HG02970 (cell line): ENCODE data around the gene RTP5.

ENCODE experiments used
- ATAC-seq: cut with Tn5 transposase; IDR thresholded peaks from one replicate; pipeline ENCODE4 v1.9.1; 2021; ENCODE audit warnings: mild to moderate bottlenecking, moderate library complexity, moderate number of reproducible peaks; ENCODE audit not compliant: unreplicated experiment, low FRiP score

The RTP5 gene

GRCh38 chr2:241857041-241857541 is 12.4 kb upstream of the RTP5 start:
- no peak for ATAC-seq

GRCh38 chr2:241857572-241858121 is 11.9 kb upstream of the RTP5 start:
- no peak for ATAC-seq

DNA sequence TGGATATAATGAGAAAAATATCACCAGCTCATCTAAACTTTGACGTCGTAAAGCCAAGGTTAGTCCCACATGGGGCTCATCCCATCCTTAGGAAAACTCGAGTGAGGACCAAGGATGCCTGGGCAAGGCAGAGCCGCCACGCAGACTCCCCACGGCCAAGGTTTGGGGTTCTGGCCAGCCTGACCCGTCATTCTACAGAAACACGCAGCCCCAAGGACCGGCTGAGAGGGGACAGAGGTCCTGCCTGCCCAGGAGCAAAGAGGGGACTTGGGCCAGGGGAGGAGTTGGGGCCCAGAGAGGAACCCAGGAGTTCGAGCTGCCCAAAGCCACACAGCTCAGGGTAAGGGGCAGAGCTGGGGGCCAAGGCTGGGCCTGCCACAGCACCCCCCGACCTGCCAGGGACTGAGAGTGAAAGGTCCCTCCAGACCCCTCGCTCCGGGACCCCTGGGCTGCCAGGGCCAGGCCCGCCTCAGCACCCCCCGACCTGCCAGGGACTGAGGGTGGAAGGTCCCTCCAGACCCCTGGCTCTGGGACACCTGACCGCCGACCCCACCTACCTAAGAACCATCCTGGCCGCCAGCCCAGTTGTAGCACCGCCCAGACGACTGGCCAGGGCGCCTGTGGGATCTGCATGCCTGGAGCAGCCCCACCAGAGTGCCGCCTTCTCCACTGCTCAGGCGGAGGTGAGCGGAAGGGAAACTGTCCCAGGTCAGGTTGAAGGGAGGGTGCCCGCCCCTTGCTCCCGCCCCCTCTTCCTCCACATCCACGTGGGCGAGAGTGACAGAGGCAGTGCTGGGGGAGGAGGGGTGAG is 11.1 kb upstream of the RTP5 start, which contains the start of gene PDCD1:
Gene PDCD1, minus strand, starts transcription at position 689 of the 811 bp plus-strand sequence. Its CDS starts 56 bp downstream, at position 633.
- no peak for ATAC-seq

GRCh38 chr2:241859017-241859435 is 10.5 kb upstream of the RTP5 start:
- ATAC-seq = no peak

GRCh38 chr2:241859436-241860183 is 9.9 kb upstream of the RTP5 start:
- no peak for ATAC-seq

GRCh38 chr2:241860184-241861078 is 9.1 kb upstream of the RTP5 start:
- ATAC-seq = no peak

DNA sequence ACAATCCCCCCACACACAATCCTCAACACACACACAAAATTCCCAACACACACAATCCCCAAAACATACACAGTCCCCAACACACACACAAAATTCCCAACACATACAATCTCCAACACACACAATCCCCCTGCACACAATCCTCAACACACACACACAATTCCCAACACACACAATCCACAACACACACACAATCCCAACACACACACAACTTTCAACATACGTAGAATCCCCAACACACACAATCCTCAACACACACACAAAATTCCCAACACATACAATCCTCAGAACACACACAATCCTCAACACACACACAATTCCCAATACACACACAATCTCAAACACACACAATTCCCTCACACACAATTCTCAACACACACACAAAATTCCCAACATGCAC is 8.3 kb upstream of the RTP5 start:
- no peak for ATAC-seq

DNA sequence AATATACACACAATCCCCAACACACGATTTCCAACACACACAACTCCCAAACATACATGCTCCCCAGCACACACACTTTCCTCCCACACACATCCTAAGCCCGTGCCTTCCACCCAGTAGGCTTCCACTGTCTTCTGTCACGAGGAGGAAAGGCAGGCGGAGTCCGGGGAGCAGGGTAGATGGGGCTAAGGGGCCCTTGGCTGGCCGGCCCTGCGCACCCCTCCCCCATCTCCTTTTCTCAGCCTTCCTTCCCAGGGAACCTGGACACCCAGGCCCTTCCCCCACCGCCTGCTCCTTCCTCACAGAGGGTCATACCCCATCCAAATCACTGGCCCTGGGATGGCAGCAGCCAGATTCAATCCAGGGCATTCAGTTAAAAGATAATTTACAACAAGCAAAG is 7.4 kb upstream of the RTP5 start:
- ATAC-seq = no peak

DNA sequence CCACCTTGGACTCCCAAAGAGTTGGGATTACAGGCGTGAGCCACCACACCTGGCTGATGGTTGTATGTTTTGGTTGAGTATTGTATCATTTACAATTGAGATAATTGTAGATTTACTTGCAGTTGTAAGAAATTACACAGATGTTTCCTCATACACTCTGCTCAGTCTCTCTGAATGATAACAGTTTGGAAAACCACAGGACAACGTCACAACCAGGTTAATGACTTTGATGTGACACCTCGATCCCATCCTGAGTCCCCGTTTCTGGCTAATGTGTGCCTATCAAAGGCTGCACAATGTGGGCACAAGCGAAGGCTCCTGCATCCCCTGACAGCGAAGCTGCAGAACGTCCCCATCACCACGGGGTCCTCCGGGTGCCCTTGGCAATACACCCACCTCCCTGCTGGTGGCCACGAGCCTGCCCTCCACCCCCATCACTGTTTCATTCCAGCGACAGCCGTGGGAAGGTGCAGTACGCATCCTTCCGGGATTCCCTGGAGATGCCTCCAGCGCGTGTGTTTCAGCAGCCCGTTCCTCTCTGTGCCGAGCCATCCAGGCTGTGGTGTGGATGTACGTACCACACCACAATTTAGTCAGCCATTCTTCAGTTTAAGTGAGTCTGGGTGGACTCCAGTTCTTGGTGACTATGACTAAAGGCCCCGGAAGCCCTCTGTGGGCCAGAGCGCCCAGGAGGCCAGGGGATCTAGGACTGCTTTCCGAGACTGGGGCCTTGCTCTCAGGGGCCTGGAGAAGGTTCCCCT is 6.6 kb upstream of the RTP5 start:
- no peak for ATAC-seq

DNA sequence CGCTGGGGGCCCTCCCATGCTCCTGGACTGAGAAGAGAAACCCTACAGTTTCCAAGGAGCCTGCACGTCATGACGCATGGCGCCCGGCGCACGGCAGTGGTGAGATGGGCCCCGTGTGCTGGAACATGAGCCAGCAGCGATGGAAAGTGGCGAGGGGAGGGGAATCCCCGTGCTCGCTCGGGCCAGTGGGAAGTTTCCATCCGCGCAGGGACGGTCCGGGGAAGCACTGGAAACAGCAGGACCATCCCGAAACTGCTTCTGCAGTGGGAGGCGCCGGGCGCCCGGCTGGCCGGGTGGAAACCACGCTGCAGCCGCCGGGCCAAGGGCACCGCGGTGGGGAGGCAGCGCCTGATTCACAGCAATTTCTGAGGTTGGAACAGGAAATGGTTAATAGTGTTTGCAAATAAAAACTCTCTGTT is 6.0 kb upstream of the RTP5 start:
- ATAC-seq = no peak

DNA sequence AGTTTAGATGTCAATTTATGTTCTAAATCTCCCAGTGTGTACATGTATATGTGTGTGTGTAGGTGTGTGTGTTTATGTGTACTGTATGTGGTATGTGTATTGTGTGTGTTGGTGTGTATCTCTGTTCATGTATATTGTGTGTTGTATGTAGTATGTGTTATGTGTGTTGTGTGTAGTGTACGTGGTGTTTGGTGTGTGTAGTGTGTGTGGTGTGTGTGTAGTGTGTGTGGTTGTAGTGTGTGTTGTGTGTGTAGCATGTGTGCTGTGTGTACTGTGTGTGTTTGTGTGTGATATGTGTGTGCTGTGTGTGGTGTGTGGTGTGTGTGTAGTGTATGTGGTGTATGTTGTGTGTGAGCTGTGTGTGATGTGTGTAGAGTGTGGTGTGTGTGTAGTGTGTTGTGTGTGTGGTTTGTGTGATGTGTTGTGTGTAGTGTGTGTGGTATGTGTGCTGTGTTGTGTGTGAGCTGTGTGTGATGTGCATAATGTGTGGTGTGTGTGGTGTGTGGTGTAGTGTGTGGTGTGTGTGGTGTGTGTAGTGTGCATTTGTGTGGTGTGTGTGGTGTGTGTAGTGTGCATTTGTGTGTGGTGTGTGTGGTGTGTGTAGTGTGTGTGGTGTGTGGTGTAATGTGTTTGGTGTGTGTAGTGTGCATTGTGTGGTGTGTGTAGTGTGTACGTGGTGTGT is 5.2 kb upstream of the RTP5 start:
- ATAC-seq = no peak

GRCh38 chr2:241864850-241865213 is 4.7 kb upstream of the RTP5 start:
- ATAC-seq = no peak

GRCh38 chr2:241865416-241865956 is 4.0 kb upstream of the RTP5 start:
- ATAC-seq = no peak

- ATAC-seq = no peak
Measured at GRCh38 chr2:241865957-241866789, 3.4 kb upstream of the RTP5 start.

- no peak for ATAC-seq
Measured at GRCh38 chr2:241866790-241867645, 2.5 kb upstream of the RTP5 start.

DNA sequence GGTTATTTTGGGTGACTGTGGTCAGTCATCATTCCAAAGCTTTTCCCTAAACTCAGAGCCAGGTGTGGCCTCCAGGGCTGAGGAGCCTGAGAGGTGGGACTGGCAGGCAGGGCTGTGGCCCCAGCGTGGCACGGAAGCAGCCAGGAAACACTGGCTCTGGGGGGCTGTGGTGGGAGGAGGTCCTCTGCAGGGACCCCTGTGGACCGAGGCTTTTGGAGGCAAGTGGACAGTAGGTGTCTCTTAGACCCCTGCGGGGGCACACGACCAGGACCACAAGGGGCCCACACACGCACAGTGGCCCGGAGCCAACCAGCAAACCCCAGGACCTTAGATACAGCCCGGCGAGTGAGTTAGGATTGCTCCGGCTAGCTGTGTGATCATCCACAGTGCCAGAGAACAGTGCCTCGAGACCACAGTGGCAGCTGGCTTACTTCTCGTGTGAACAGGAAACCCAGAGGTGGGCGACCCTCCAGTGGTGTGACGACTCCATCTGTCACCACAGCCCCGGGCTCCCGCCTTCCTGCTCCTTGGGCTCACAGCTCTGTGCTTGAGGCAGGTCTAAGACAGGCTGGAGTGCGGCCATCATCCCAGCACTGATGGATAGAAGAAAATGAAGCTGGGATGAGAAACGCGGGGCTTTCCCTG is 1.6 kb upstream of the RTP5 start:
- no peak for ATAC-seq
